Progenitor cell of endocrine pancreas (in vitro differentiated cells): ENCODE data around the gene OLFML1. TPM values are rescaled to one million over a fixed set of nuclear protein-coding genes. Genes with fewer than 3 reads are reported as not detected.

Experiments used
- DNase-seq: peaks from one replicate; pipeline ENCODE4 v3.0.0; 2021; ENCODE audit warnings: low spot score; ENCODE audit not compliant: unreplicated experiment
- H3K27ac Mint-ChIP-seq: 2 replicates; pipeline ENCODE4 v1.8.0; 2021; ENCODE audit warnings: mild to moderate bottlenecking, moderate library complexity, mixed read lengths
- H3K27me3 Mint-ChIP-seq: 2 replicates; pipeline ENCODE4 v1.8.0; 2021; ENCODE audit warnings: mixed read lengths
- H3K36me3 Mint-ChIP-seq: 2 replicates; pipeline ENCODE4 v1.8.0; 2022; ENCODE audit warnings: mixed read lengths; ENCODE audit not compliant: insufficient read depth
- H3K4me1 Mint-ChIP-seq: 2 replicates; pipeline ENCODE4 v1.8.0; 2021; ENCODE audit warnings: low read depth, mixed read lengths
- H3K4me3 Mint-ChIP-seq: 2 replicates; pipeline ENCODE4 v1.8.0; 2021; ENCODE audit warnings: low read depth, mild to moderate bottlenecking, moderate library complexity, mixed read lengths
- H3K9me3 Mint-ChIP-seq: 2 replicates; pipeline ENCODE4 v1.8.0; 2021; ENCODE audit warnings: low read depth, mixed read lengths
- total RNA-seq: library from RNA; stranded (reverse); gene quantifications from 2 replicates; pipeline ENCODE4 v1.2.1, GENCODE V29; 2021
- TF ChIP-seq, protein P1 (sequence below): fragments of 200-600 bp; sonication (generic); IDR thresholded peaks from one replicate; pipeline ENCODE4 v1.5.0; 2021; ENCODE audit warnings: antibody characterized with exemption, mild to moderate bottlenecking; ENCODE audit not compliant: unreplicated experiment

OLFML1 gene
- total RNA-seq, 1 donor from 2014 or later, result not detected

DNA sequence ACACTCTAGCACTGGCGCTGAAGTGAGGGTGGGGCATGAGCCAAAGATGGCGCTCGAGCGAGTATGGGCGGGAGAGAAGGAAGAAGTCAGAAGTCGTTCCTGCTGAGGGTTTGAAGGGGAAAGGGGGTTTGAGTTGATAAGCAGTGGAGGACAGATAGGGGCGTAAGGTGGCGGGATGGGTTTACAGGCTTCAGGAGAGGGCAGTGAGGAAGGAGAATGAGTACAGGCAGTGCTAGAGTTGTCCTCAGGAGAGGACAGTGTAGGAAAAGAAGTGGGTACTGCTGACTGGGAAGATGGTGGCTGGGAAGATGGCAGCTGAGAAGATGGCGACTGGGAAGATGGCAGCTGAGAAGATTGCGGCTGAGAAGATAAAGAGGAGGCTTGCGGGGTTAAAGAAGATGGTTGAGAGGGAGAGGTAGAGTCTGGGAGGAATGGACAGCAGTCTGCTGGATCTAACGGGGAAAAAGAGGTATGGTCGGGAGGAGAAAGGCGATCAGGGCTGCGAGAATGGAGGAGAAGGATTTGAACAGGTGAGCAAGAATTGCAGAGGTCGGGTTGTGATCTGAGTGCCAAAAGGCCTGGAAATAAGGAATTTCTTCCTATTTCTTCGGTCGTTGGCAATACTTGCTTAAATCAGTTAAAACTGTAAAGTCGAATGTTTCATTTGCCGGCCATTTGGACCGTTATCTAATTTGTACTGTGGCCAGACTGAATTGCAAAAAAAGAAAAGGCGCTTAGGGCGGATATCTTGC is 33.7 kb downstream of the OLFML1 start:
- Mint-ChIP-seq H3K27ac (no peak overlapping the region), H3K4me3 (no peak overlapping the region), H3K4me1 (peaks cover 2% of the 10 kb centered on the region), H3K27me3 (peaks cover 42% of the 10 kb centered on the region), H3K36me3 (peaks cover 4% of the 10 kb centered on the region), H3K9me3 (peaks cover 5% of the 10 kb centered on the region)
- DNase-seq, result no peak
- TF ChIP-seq, protein P1, sequence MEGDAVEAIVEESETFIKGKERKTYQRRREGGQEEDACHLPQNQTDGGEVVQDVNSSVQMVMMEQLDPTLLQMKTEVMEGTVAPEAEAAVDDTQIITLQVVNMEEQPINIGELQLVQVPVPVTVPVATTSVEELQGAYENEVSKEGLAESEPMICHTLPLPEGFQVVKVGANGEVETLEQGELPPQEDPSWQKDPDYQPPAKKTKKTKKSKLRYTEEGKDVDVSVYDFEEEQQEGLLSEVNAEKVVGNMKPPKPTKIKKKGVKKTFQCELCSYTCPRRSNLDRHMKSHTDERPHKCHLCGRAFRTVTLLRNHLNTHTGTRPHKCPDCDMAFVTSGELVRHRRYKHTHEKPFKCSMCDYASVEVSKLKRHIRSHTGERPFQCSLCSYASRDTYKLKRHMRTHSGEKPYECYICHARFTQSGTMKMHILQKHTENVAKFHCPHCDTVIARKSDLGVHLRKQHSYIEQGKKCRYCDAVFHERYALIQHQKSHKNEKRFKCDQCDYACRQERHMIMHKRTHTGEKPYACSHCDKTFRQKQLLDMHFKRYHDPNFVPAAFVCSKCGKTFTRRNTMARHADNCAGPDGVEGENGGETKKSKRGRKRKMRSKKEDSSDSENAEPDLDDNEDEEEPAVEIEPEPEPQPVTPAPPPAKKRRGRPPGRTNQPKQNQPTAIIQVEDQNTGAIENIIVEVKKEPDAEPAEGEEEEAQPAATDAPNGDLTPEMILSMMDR, result no peak

DNA sequence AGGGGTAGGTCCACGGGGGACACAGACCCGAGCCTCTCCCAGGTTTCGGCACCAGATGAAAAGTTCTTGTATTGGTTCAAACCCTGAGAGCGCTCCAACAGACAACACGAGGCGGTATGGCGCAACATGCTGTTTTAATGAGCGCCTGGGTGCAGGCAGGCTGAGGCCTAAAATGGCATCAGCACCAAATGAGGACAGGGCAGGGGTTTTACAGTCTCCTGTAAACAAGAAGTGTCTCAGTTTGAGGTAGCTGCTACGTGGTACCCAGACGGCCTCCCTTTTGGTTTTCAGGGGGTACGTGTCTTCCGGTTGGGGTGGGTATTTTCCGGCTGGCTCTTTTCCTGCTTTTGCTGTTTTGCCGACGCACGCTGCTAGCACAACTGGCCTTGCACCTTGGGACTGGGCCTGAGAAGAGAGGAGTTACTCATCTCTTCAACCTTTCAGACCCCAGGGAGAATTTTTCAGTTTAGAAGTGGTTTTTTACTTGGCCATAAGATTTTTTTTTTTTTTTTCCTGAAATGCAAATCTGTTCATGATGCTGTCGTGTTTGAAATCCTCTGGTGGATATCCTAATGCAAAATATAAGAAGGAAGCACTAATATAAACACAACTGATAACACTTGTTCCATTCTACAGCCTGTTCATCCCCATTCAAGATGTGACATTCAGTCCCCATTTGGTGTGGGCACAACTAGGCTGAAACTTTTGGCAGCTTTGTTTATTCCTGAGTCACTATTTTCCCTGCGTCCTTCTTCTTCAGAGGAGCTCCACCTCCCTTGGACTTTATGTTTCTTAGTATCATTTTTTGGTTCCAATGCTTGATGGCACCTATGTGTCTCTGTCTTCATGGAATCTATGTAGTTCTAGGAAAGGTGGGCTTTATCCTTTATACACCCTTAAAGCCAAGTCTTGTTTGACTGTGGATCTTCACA is 35.0 kb downstream of the OLFML1 start:
- Mint-ChIP-seq H3K9me3 (peaks cover 5% of the 10 kb centered on the region), H3K27ac (no peak overlapping the region)
- TF ChIP-seq, protein P1, result no peak

DNA sequence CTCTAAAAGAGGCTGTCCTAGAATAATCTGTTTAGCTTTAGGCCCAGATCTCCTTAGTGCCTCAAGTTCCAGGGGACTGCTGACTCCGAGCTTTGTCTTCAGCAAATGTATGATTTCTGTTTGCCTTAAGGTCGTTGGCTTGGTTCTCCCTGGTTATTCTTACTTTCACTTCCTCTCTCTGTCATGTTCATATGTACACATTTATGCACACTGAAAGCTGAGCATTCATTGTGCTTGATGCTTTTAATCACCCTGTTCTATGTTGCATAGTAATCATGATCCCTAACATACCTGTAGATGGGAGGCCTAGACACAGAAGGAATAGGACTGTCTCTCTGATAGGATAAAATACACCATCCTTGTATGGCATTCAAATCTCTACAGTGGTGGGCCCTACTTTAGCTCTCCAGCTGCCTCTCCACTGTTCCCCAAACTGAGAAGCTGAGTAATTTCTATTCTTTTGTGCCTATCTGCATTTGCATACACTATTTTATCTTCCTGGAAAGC is 35.7 kb downstream of the OLFML1 start:
- Mint-ChIP-seq H3K36me3 (peaks cover 4% of the 10 kb centered on the region), H3K27me3 (peaks cover 25% of the 10 kb centered on the region), H3K9me3 (peaks cover 5% of the 10 kb centered on the region), H3K4me3 (no peak overlapping the region), H3K27ac (no peak overlapping the region), H3K4me1 (no peaks in the 10 kb centered on the region)
- TF ChIP-seq, protein P1, result no peak
- no peak for DNase-seq

More for the DNA sequence above, 35.0 kb downstream of the OLFML1 start:
- Mint-ChIP-seq H3K36me3 (peaks cover 4% of the 10 kb centered on the region), H3K27me3 (peaks cover 33% of the 10 kb centered on the region), H3K4me3 (no peak overlapping the region), H3K4me1 (no peaks in the 10 kb centered on the region)
- no peak for DNase-seq

DNA sequence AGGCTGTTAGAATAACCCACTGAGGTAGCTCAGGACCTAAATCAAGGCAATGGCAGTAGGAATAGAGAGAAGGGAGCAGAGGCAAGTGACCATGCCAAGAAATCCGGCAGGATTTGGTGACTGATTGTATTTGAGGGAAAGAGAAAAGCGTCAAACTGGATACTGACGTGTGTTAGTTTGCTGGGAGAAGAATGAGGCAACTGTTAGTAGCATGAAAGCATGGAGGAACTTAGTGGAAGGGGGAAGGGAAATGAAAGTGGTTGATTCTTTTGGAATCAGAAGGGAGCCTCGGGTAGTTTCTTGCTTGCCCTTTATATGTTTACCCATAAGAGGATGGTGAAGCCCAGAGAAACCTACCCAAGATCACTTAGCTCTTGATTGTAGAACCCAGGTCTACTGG is 36.8 kb downstream of the OLFML1 start:
- H3K4me1 Mint-ChIP-seq, result no peaks in the 10 kb centered on the region
- H3K27ac Mint-ChIP-seq, result no peak overlapping the region
- H3K36me3 Mint-ChIP-seq, result peaks cover 4% of the 10 kb centered on the region
- TF ChIP-seq, protein P1, result no peak
- DNase-seq, result no peak
- H3K27me3 Mint-ChIP-seq, result peaks cover 15% of the 10 kb centered on the region
- no peak overlapping the region for H3K4me3 Mint-ChIP-seq
- H3K9me3 Mint-ChIP-seq, result peaks cover 5% of the 10 kb centered on the region

DNA sequence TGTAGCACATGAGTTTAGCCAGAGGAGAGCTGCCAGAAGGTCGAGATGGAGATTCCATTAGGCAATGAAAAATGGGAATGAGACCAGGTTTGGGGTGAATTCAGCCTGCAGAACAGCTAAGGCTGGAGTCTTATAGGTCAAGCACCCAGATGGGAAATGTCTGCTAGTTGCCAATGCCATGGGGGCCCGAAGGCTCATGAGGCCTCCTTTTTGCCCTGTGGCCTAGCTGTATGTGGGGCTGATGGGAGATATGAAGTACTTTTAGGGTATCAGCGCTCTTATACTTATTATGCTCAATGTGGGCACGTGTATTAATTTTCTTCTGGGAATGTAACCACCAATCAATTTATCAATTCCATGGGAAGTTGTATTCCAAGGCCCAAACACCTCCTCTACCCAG is 37.2 kb downstream of the OLFML1 start:
- peaks cover 13% of the 10 kb centered on the region for H3K27me3 Mint-ChIP-seq
- H3K9me3 Mint-ChIP-seq, result peaks cover 5% of the 10 kb centered on the region
- H3K4me3 Mint-ChIP-seq, result no peak overlapping the region
- H3K4me1 Mint-ChIP-seq, result no peaks in the 10 kb centered on the region
- TF ChIP-seq, protein P1, result no peak
- no peak for DNase-seq
- no peak overlapping the region for H3K27ac Mint-ChIP-seq
- peaks cover 4% of the 10 kb centered on the region for H3K36me3 Mint-ChIP-seq
